Subcutaneous adipose tissue (tissue), 4 donors: ENCODE data around the gene TAF1A. TPM values are rescaled to one million over a fixed set of nuclear protein-coding genes. Genes with fewer than 3 reads are reported as not detected.

Experiments
- CTCF ChIP-seq: fragments of 450-650 bp; IDR thresholded peaks from one replicate; pipeline ENCODE4 v1.5.1; 2016; ENCODE audit warnings: low read depth, mild to moderate bottlenecking, control low read depth, antibody characterized with exemption, moderate library complexity
- total RNA-seq, 4 donors: library from RNA; depleted of rRNA; stranded (reverse); fragments of >200 nt; gene quantifications; one replicate each; pipeline ENCODE4 v1.1.0, GENCODE V29; 2016

TAF1A gene
- 1 to 10 TPM; 5.1 to 8.9 (median 7.3) TPM for total RNA-seq

DNA sequence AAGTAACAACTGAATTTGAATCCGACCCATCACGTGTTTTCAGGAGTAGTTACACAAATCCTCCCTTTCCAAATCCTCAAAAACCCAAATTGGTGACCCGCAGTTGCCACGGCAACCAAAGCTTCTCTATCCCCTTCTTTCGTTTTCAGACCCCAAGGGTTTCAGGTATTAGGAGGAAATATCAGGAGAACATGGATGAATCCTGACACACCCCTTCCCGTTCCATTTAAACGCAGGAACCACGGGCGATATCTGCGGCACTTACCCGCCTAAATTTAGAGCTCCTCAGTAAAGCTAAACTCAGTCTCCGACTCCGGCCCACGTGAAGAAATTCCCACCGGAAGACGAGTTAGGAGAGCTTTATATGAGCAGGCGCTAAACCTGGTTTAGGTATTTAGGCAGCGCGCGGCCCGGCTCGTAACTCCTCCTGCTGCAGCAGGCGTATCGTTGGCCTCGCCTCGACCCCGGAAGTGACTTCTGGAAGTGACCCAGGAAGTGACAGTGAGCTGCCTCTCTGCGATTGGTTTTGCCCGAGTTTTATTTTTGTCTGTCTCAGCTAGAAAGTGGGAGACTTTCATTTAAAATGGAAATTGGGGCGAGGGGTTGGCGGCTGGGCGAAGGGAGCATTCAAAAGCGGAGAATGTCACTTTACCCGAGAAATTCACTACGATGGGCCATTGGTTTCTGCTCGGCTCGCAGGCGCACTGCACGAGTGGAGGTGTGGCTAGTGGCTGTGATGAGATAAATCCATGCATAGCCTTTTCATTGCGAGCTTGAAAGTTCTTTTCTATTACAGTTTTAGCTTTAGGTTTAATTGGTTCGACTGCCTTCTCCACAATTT, at the start of gene TAF1A:
TAF1A (minus strand) TSS at position 472 of the 841 bp plus-strand sequence.
- no peak for TF ChIP-seq CTCF

DNA sequence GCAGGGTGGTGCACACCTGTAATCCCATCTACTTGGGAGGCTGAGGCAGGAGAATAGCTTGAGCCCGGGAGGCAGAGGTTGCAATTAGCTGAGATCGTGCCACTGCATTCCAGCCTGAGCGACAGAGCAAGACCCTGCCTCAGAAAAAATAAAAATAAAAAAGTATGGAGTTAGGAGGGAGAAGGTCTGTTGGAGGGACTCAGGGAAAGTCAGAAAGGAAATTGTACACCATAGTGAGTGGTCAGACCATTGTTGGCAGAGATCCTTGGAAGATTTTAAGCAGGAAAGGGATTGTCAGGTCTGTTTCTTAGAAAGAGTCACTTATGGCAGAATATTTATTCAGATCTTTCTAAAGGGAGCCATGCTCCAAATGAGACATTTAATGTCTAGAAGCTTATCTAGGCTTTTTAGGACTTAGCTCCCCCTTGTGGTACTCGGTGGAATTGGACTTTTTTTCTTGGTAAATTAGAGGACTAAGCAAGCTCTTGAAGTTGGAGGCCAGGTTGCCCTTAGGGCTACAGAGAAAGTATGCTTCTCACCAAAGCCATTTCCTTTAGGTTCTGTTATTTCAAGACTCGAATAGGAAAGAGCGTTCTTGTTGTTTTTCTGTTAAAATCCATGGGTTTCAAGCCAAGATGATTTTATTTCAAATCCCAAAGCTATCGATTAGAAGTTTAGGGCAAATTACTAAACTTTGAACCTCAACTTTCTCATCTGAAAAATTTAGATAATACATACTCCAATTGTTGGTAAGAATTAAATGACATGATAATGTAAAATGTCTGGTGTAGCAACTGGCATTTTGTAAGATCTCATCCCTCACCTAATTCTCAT, 44.7 kb upstream of the TAF1A start:
- no peak for TF ChIP-seq CTCF

DNA sequence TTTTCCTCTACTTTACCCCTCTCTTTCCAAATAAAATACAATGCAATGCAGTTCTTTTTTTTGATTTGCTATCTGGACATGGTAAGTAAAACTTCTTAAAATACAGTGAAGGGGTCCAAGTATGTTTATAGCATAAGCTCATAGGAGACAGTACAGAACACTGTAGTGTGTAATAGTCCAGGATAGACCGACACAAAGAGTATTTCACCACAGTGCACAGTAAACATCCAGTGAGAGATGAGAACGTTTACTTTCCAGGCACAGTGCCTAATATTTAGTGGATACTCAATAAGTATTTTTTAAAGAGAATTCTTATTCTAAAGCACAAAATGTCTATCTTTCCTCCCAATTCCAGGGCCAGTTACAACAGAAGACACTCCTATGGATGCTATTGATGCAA, 43.0 kb upstream of the TAF1A start:
- no peak for TF ChIP-seq CTCF

DNA sequence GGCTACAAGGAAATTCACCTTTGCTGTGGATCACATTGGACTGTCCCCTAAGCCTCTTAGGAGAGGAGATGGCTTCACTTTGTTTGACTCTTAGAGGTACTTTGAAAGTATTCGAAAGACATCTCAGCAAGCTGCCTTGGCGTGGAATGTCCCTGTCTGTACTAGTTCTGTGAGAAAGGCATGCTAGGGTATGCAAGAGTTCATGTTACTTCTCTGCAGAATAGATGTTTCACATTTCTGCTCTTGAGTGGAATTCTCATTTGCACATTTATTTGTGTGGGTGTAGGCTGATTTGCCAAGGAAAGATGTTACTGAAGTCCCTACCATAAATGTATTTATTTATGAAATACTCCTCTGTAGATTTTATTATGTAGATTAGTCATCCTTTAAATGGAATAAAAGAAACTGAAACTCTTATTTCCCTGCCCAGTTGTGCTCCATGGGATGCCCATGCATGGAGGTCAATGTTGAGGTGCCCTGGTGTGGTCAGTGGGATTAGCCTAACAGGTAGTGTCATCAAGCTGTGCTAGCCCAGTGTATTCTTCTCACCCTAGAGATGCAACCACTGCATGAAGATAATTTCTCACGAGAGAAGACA, 42.0 kb upstream of the TAF1A start:
- TF ChIP-seq CTCF = no peak

DNA sequence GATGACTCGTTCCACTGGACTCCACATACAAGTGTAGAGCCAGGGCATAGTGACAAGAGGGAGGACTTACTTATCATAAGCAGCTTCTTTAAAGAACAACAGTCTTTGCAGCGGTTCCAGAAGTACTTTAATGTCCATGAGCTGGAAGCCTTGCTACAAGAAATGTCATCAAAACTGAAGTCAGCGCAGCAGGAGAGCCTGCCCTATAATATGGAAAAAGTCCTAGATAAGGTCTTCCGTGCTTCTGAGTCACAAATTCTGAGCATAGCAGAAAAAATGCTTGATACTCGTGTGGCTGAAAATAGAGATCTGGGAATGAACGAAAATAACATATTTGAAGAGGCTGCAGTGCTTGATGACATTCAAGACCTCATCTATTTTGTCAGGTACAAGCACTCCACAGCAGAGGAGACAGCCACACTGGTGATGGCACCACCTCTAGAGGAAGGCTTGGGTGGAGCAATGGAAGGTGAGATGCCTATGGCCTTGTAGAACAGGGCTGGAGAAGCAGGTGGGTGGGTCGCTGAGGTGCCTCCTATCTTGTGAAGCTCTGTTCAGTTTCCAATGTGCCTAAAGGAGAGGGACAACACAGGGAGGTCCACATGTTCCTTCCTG, 40.3 kb upstream of the TAF1A start:
- TF ChIP-seq CTCF = no peak

GRCh38 chr1:222627232-222627631, 37.5 kb upstream of the TAF1A start:
- no peak for TF ChIP-seq CTCF
